Trophoblast cell (in vitro differentiated cells and primary cell): ENCODE measurements around the gene PPP1R3D.

Experiments
- DNase-seq, 2 donors: peaks; one replicate each; pipeline ENCODE4 v3.0.0-alpha.2; 2016
- H2AFZ ChIP-seq: 2 replicates; pipeline ENCODE4 v1.6.1; 2013; ENCODE audit warnings: low read length, moderate library complexity, mild to moderate bottlenecking; ENCODE audit not compliant: insufficient read depth, poor library complexity
- H2AK5ac ChIP-seq: 2 replicates; pipeline ENCODE4 v1.6.1; 2013; ENCODE audit warnings: mild to moderate bottlenecking, low read length
- H2BK120ac ChIP-seq: 2 replicates; pipeline ENCODE4 v1.6.1; 2013; ENCODE audit warnings: low read length, mild to moderate bottlenecking, moderate library complexity; ENCODE audit not compliant: insufficient read depth, poor library complexity
- H2BK12ac ChIP-seq: 2 replicates; pipeline ENCODE4 v1.6.1; 2013; ENCODE audit warnings: mild to moderate bottlenecking, low read length, moderate library complexity
- H2BK5ac ChIP-seq: 2 replicates; pipeline ENCODE4 v1.6.1; 2013; ENCODE audit warnings: low read length, low read depth, moderate library complexity, mild to moderate bottlenecking; ENCODE audit not compliant: poor library complexity
- H3K14ac ChIP-seq: 2 replicates; pipeline ENCODE4 v1.6.1; 2013; ENCODE audit warnings: mild to moderate bottlenecking, low read length
- H3K18ac ChIP-seq: 2 replicates; pipeline ENCODE4 v1.6.1; 2013; ENCODE audit warnings: mild to moderate bottlenecking, low read length
- H3K23ac ChIP-seq: 2 replicates; pipeline ENCODE4 v1.6.1; 2013; ENCODE audit warnings: low read length
- H3K27ac ChIP-seq: 2 replicates; pipeline ENCODE4 v1.5.1; 2013; ENCODE audit warnings: low read depth, mild to moderate bottlenecking, inconsistent platforms, low read length, moderate library complexity
- H3K27me3 ChIP-seq: 2 replicates; pipeline ENCODE4 v1.6.1; 2013; ENCODE audit warnings: inconsistent platforms, mild to moderate bottlenecking, low read length, moderate library complexity; ENCODE audit not compliant: insufficient read depth
- H3K36me3 ChIP-seq, 2 experiments: 1 replicate in 1 of 2; 2 replicates in 1 of 2; pipeline ENCODE4 v1.6.1; 2013; ENCODE audit warnings: low read length in 2 of 2, mild to moderate bottlenecking in 2 of 2, moderate library complexity in 1 of 2; ENCODE audit not compliant: insufficient read depth in 2 of 2, control insufficient read depth in 1 of 2
- H3K4ac ChIP-seq: 2 replicates; pipeline ENCODE4 v1.6.1; 2013; ENCODE audit warnings: low read depth, mild to moderate bottlenecking, low read length, moderate library complexity
- H3K4me1 ChIP-seq, 2 experiments: 1 replicate in 1 of 2; 2 replicates in 1 of 2; pipeline ENCODE4 v1.6.1; 2013; ENCODE audit warnings: low read length in 2 of 2, mild to moderate bottlenecking in 2 of 2, moderate library complexity in 1 of 2; ENCODE audit not compliant: insufficient read depth in 2 of 2, control insufficient read depth in 1 of 2
- H3K4me2 ChIP-seq: 2 replicates; pipeline ENCODE4 v1.6.1; 2013; ENCODE audit warnings: inconsistent platforms, mild to moderate bottlenecking, low read length, moderate library complexity
- H3K4me3 ChIP-seq: 2 replicates; pipeline ENCODE4 v1.5.1; 2013; ENCODE audit warnings: mild to moderate bottlenecking, low read depth, low read length, inconsistent platforms
- H3K79me1 ChIP-seq: one replicate; pipeline ENCODE4 v1.6.1; 2013; ENCODE audit warnings: low read length
- H3K79me2 ChIP-seq: 2 replicates; pipeline ENCODE4 v1.6.1; 2013; ENCODE audit warnings: low read length, mild to moderate bottlenecking; ENCODE audit not compliant: control insufficient read depth, insufficient read depth, poor library complexity
- H3K9ac ChIP-seq: 2 replicates; pipeline ENCODE4 v1.6.1; 2013; ENCODE audit warnings: mild to moderate bottlenecking, low read length
- H3K9me3 ChIP-seq: 2 replicates; pipeline ENCODE4 v1.6.1; 2013; ENCODE audit warnings: low read depth, mild to moderate bottlenecking, control low read depth, inconsistent platforms, low read length; ENCODE audit not compliant: insufficient read depth
- H4K12ac ChIP-seq: 2 replicates; pipeline ENCODE4 v1.6.1; 2013; ENCODE audit warnings: low read depth, mild to moderate bottlenecking, low read length, moderate library complexity
- H4K8ac ChIP-seq: 2 replicates; pipeline ENCODE4 v1.6.1; 2013; ENCODE audit warnings: low read depth, mild to moderate bottlenecking, low read length, moderate library complexity
- H4K91ac ChIP-seq: one replicate; pipeline ENCODE4 v1.6.1; 2013; ENCODE audit warnings: low read depth, mild to moderate bottlenecking, low read length, moderate library complexity
- WGBS: extraction: QIAGEN DNeasy Blood & Tissue Kit; methylation state at CpG from one replicate; pipeline ENCODE4 v1.1.7; 2013; ENCODE audit warnings: missing lambda C conversion rate; ENCODE audit not compliant: insufficient read length, insufficient coverage; ENCODE audit errors: extremely low coverage; 5-methylcytosine and 5-hydroxymethylcytosine counted together

Gene PPP1R3D

GRCh38 chr20:59925359-59925758, 14.7 kb downstream of the PPP1R3D start:
- Histone ChIP-seq H2AK5ac (no peak overlapping the region), H3K4me1 (no peaks in the 10 kb centered on the region), H3K14ac (no peak overlapping the region), H3K18ac (no peak overlapping the region), H2BK120ac (no peak overlapping the region), H3K9me3 (no peaks in the 10 kb centered on the region), H4K8ac (no peak overlapping the region), H3K4me3 (no peak overlapping the region), H4K91ac (no peak overlapping the region), H3K36me3 (no peaks in the 10 kb centered on the region), H2BK5ac (no peak overlapping the region), H2AFZ (no peak overlapping the region), H3K4me2 (no peak overlapping the region), H2BK12ac (no peak overlapping the region), H3K79me2 (no peaks in the 10 kb centered on the region), H3K23ac (no peak overlapping the region), H3K4ac (no peak overlapping the region), H4K12ac (no peak overlapping the region), H3K27me3 (no peaks in the 10 kb centered on the region), H3K9ac (no peak overlapping the region), H3K27ac (no peak overlapping the region), H3K79me1 (no peaks in the 10 kb centered on the region)
- WGBS, result no CpG with 5 or more reads among the region's 1 CpG
- DNase-seq, result no peak

GRCh38 chr20:59923514-59923913, 16.6 kb downstream of the PPP1R3D start:
- H3K27me3 ChIP-seq, result no peaks in the 10 kb centered on the region
- H3K4me2 ChIP-seq, result no peak overlapping the region
- no peak overlapping the region for H3K23ac ChIP-seq
- no peak overlapping the region for H3K9ac ChIP-seq
- WGBS, result no CpG with 5 or more reads among the region's 1 CpG
- no peak overlapping the region for H3K4ac ChIP-seq
- no peak for DNase-seq
- no peaks in the 10 kb centered on the region for H3K79me2 ChIP-seq
- no peaks in the 10 kb centered on the region for H3K36me3 ChIP-seq
- no peaks in the 10 kb centered on the region for H3K79me1 ChIP-seq
- H2BK120ac ChIP-seq, result no peak overlapping the region
- no peaks in the 10 kb centered on the region for H3K4me1 ChIP-seq
- no peak overlapping the region for H4K91ac ChIP-seq
- H2AFZ ChIP-seq, result no peak overlapping the region
- no peak overlapping the region for H2AK5ac ChIP-seq
- no peak overlapping the region for H4K8ac ChIP-seq
- H4K12ac ChIP-seq, result no peak overlapping the region
- H3K18ac ChIP-seq, result no peak overlapping the region
- no peak overlapping the region for H3K27ac ChIP-seq
- H3K4me3 ChIP-seq, result no peak overlapping the region
- no peak overlapping the region for H3K14ac ChIP-seq
- no peaks in the 10 kb centered on the region for H3K9me3 ChIP-seq
- H2BK12ac ChIP-seq, result no peak overlapping the region
- no peak overlapping the region for H2BK5ac ChIP-seq

GRCh38 chr20:59920944-59921343, 19.2 kb downstream of the PPP1R3D start:
- H3K14ac ChIP-seq, result no peak overlapping the region
- no peak overlapping the region for H2BK5ac ChIP-seq
- H3K4me3 ChIP-seq, result no peak overlapping the region
- H2BK120ac ChIP-seq, result no peak overlapping the region
- H3K79me2 ChIP-seq, result no peaks in the 10 kb centered on the region
- H3K9ac ChIP-seq, result no peak overlapping the region
- H4K12ac ChIP-seq, result no peak overlapping the region
- no peak overlapping the region for H2AFZ ChIP-seq
- H3K4ac ChIP-seq, result no peak overlapping the region
- H3K36me3 ChIP-seq, result no peaks in the 10 kb centered on the region
- H3K9me3 ChIP-seq, result no peaks in the 10 kb centered on the region
- no peak overlapping the region for H4K91ac ChIP-seq
- no peak overlapping the region for H3K27ac ChIP-seq
- no peaks in the 10 kb centered on the region for H3K79me1 ChIP-seq
- no peaks in the 10 kb centered on the region for H3K4me1 ChIP-seq
- no peaks in the 10 kb centered on the region for H3K27me3 ChIP-seq
- no peak overlapping the region for H3K23ac ChIP-seq
- H2BK12ac ChIP-seq, result no peak overlapping the region
- H3K4me2 ChIP-seq, result no peak overlapping the region
- DNase-seq, result no peak
- H3K18ac ChIP-seq, result no peak overlapping the region
- H4K8ac ChIP-seq, result no peak overlapping the region
- H2AK5ac ChIP-seq, result no peak overlapping the region

- Histone ChIP-seq H3K14ac (no peak overlapping the region), H4K8ac (no peak overlapping the region), H3K36me3 (no peaks in the 10 kb centered on the region), H3K9ac (no peak overlapping the region), H4K91ac (no peak overlapping the region), H4K12ac (no peak overlapping the region), H3K4me2 (no peak overlapping the region), H3K27ac (no peak overlapping the region), H3K79me2 (no peaks in the 10 kb centered on the region), H3K4ac (no peak overlapping the region), H3K18ac (no peak overlapping the region), H2BK120ac (no peak overlapping the region), H3K23ac (no peak overlapping the region), H3K27me3 (no peaks in the 10 kb centered on the region), H3K9me3 (no peaks in the 10 kb centered on the region), H2BK12ac (no peak overlapping the region), H3K79me1 (no peaks in the 10 kb centered on the region), H2AK5ac (no peak overlapping the region), H3K4me1 (no peaks in the 10 kb centered on the region), H2BK5ac (no peak overlapping the region), H3K4me3 (no peak overlapping the region), H2AFZ (no peak overlapping the region)
- whole genome bisulfite sequencing, result no CpG with 5 or more reads among the region's 4 CpGs
- DNase-seq, result peak in 1 of 2 donors; percentile 10
Measured at GRCh38 chr20:59912609-59913008, 27.5 kb downstream of the PPP1R3D start.
